MM.1S (cell line): Measurements from ENCODE around the gene SCAMP4.

Experiments
- DNase-seq: peaks from one replicate; pipeline ENCODE4 v3.0.0-alpha.2; 2015
- H2AFZ ChIP-seq: fragments of 300-600 bp; sonication (generic); 2 replicates; pipeline ENCODE4 v1.6.0; 2016; ENCODE audit warnings: antibody characterized with exemption, low read length
- H3F3A ChIP-seq: fragments of 300-600 bp; sonication (generic); 2 replicates; pipeline ENCODE4 v1.6.1; 2016; ENCODE audit warnings: mild to moderate bottlenecking, antibody characterized with exemption, low read length, moderate library complexity, mixed read lengths; ENCODE audit not compliant: insufficient read depth
- H3K27ac ChIP-seq: fragments of 300-600 bp; sonication (generic); 2 replicates; pipeline ENCODE4 v1.5.1; 2016; ENCODE audit warnings: mild to moderate bottlenecking, low read length
- H3K27me3 ChIP-seq: fragments of 300-600 bp; sonication (generic); replicated peaks from 2 replicates; pipeline ENCODE4 v1.6.0; 2016; ENCODE audit warnings: low read length; ENCODE audit not compliant: insufficient read depth
- H3K36me3 ChIP-seq: fragments of 300-600 bp; sonication (generic); replicated peaks from 2 replicates; pipeline ENCODE4 v1.6.1; 2016; ENCODE audit warnings: mild to moderate bottlenecking, low read length, mixed read lengths; ENCODE audit not compliant: insufficient read depth
- H3K4me1 ChIP-seq: fragments of 300-600 bp; sonication (generic); 2 replicates; pipeline ENCODE4 v1.6.1; 2016; ENCODE audit warnings: low read length, mixed read lengths
- H3K4me2 ChIP-seq: fragments of 300-600 bp; sonication (generic); 2 replicates; pipeline ENCODE4 v1.6.0; 2016; ENCODE audit warnings: low read depth, low read length
- H3K4me3 ChIP-seq: fragments of 300-600 bp; sonication (generic); 2 replicates; pipeline ENCODE4 v1.5.1; 2016; ENCODE audit warnings: low read length, mixed read lengths
- H3K79me2 ChIP-seq: fragments of 300-600 bp; sonication (generic); 2 replicates; pipeline ENCODE4 v1.6.1; 2016; ENCODE audit warnings: mixed run types, low read length, mixed read lengths
- H3K9ac ChIP-seq: fragments of 300-600 bp; sonication (generic); 2 replicates; pipeline ENCODE4 v1.6.1; 2016; ENCODE audit warnings: low read length, mixed read lengths
- H3K9me2 ChIP-seq: fragments of 300-600 bp; sonication (generic); replicated peaks from 2 replicates; pipeline ENCODE4 v1.6.1; 2016; ENCODE audit warnings: mild to moderate bottlenecking, low read length, mixed read lengths; ENCODE audit not compliant: insufficient read depth
- H3K9me3 ChIP-seq: fragments of 300-600 bp; sonication (generic); replicated peaks from 2 replicates; pipeline ENCODE4 v1.6.1; 2016; ENCODE audit warnings: mild to moderate bottlenecking, low read length, mixed read lengths; ENCODE audit not compliant: insufficient read depth
- H4K20me1 ChIP-seq: fragments of 300-600 bp; sonication (generic); 2 replicates; pipeline ENCODE4 v1.6.1; 2016; ENCODE audit warnings: mild to moderate bottlenecking, low read length, moderate library complexity, mixed read lengths; ENCODE audit not compliant: insufficient read depth
- CTCF ChIP-seq: fragments of 300-600 bp; sonication (generic); IDR thresholded peaks from 2 replicates; pipeline ENCODE4 v1.5.1; 2016; ENCODE audit warnings: antibody characterized with exemption, low read length, mixed read lengths
- EZH2 ChIP-seq: fragments of 300-600 bp; sonication (generic); optimal IDR thresholded peaks from 2 replicates; pipeline ENCODE3; 2017; ENCODE audit warnings: low read depth, mild to moderate bottlenecking, antibody characterized with exemption, low read length, mixed read lengths
- EZH2phosphoT487 ChIP-seq: fragments of 300-600 bp; sonication (generic); IDR thresholded peaks from 2 replicates; pipeline ENCODE4 v1.6.1; 2018; ENCODE audit warnings: antibody characterized with exemption, low read length

Gene SCAMP4

GRCh38 chr19:1856698-1857603 lies 48.2 kb upstream of the SCAMP4 start:
- no peaks in the 10 kb centered on the region for H4K20me1 ChIP-seq
- peak overlapping the region; percentile 99 for H3K4me2 ChIP-seq
- peak overlapping the region; percentile 78 for H3K27ac ChIP-seq
- H3F3A ChIP-seq, result peaks cover 37% of the 10 kb centered on the region
- H3K36me3 ChIP-seq, result no peaks in the 10 kb centered on the region
- peak overlapping the region; percentile 75 for H3K4me3 ChIP-seq
- H3K27me3 ChIP-seq, result no peaks in the 10 kb centered on the region
- no peak for TF ChIP-seq EZH2
- TF ChIP-seq CTCF, result no peak
- no peak for TF ChIP-seq EZH2phosphoT487
- peaks cover 40% of the 10 kb centered on the region for H3K4me1 ChIP-seq
- peaks cover 95% of the 10 kb centered on the region for H3K79me2 ChIP-seq
- H3K9me2 ChIP-seq, result no peaks in the 10 kb centered on the region
- peak overlapping the region; percentile 80 for H3K9ac ChIP-seq
- peak; percentile 82 for DNase-seq
- no peaks in the 10 kb centered on the region for H3K9me3 ChIP-seq
- peak overlapping the region; percentile 60 for H2AFZ ChIP-seq

- H3K27me3 ChIP-seq, result no peaks in the 10 kb centered on the region
- H3K79me2 ChIP-seq, result peaks cover 95% of the 10 kb centered on the region
- H3F3A ChIP-seq, result peaks cover 41% of the 10 kb centered on the region
- no peaks in the 10 kb centered on the region for H3K9me3 ChIP-seq
- H3K4me1 ChIP-seq, result peaks cover 41% of the 10 kb centered on the region
- H3K9me2 ChIP-seq, result no peaks in the 10 kb centered on the region
- H3K4me3 ChIP-seq, result peak overlapping the region; percentile 75; the same call in 1 of the 2 replicates
- H2AFZ ChIP-seq, result no peak overlapping the region
- H3K27ac ChIP-seq, result peak overlapping the region; percentile 78; the same call in 1 of the 2 replicates
- H3K9ac ChIP-seq, result peak overlapping the region; percentile 80; the same call in 1 of the 2 replicates
- H4K20me1 ChIP-seq, result no peaks in the 10 kb centered on the region
- H3K36me3 ChIP-seq, result no peaks in the 10 kb centered on the region
- peak overlapping the region; percentile 99 for H3K4me2 ChIP-seq
- DNase-seq, result no peak
- TF ChIP-seq EZH2phosphoT487 (no peak), EZH2 (no peak), CTCF (no peak)
These were observed 47.4 kb upstream of the SCAMP4 start for GRCh38 chr19:1857648-1858326.

- no peak overlapping the region for H3K4me3 ChIP-seq
- H3K9me3 ChIP-seq, result no peaks in the 10 kb centered on the region
- H2AFZ ChIP-seq, result no peak overlapping the region
- H4K20me1 ChIP-seq, result no peaks in the 10 kb centered on the region
- peaks cover 34% of the 10 kb centered on the region for H3K4me1 ChIP-seq
- no peak overlapping the region for H3K9ac ChIP-seq
- no peaks in the 10 kb centered on the region for H3K27me3 ChIP-seq
- no peak for DNase-seq
- no peak overlapping the region for H3K4me2 ChIP-seq
- no peaks in the 10 kb centered on the region for H3K36me3 ChIP-seq
- no peak for TF ChIP-seq CTCF
- TF ChIP-seq EZH2phosphoT487, result no peak
- TF ChIP-seq EZH2, result no peak
- H3K79me2 ChIP-seq, result peaks cover 89% of the 10 kb centered on the region
- H3K27ac ChIP-seq, result no peak overlapping the region
- H3F3A ChIP-seq, result peaks cover 41% of the 10 kb centered on the region
- H3K9me2 ChIP-seq, result no peaks in the 10 kb centered on the region
These were observed 46.7 kb upstream of the SCAMP4 start for GRCh38 chr19:1858412-1859081.
